Spleen (tissue), 11 donors: Measurements from ENCODE around the gene PTPRM. TPM values are rescaled to one million over a fixed set of nuclear protein-coding genes. Genes with fewer than 3 reads are reported as not detected.

Source experiments
- DNase-seq: peaks from one replicate; pipeline ENCODE4 v3.0.0-alpha.2; 2020
- H3K27ac ChIP-seq, 8 donors: fragments of 200-600 bp; sonication (generic) in 7 of 8; 1 replicate in 4 of 8; 2 replicates in 4 of 8; pipeline versions ENCODE4 v1.5.0 to v1.8.0; 2016 to 2021; ENCODE audit warnings: inconsistent platforms in 4 of 8, mild to moderate bottlenecking in 4 of 8, moderate library complexity in 1 of 8
- H3K27me3 ChIP-seq, 7 donors: fragments of 200-600 bp; sonication (generic) in 6 of 7; replicated peaks in 1 of 7; 1 replicate in 4 of 7; 2 replicates in 3 of 7; pipeline versions ENCODE4 v1.5.0 to v1.8.0; 2016 to 2021; ENCODE audit warnings: inconsistent platforms in 3 of 7, mild to moderate bottlenecking in 1 of 7
- H3K36me3 ChIP-seq, 6 donors: fragments of 200-600 bp; sonication (generic) in 5 of 6; 1 replicate in 4 of 6; 2 replicates in 2 of 6; pipeline versions ENCODE4 v1.5.0 to v1.8.0; 2016 to 2021; ENCODE audit warnings: inconsistent platforms in 2 of 6
- H3K4me1 ChIP-seq, 6 donors: fragments of 200-600 bp; sonication (generic) in 5 of 6; 1 replicate in 3 of 6; 2 replicates in 3 of 6; pipeline versions ENCODE4 v1.5.0 to v1.8.0; 2016 to 2021; ENCODE audit warnings: inconsistent platforms in 3 of 6
- H3K4me3 ChIP-seq, 8 donors: fragments of 200-600 bp; sonication (generic) in 7 of 8; 1 replicate in 4 of 8; 2 replicates in 4 of 8; pipeline versions ENCODE4 v1.5.0 to v1.8.0; 2016 to 2021; ENCODE audit warnings: inconsistent platforms in 4 of 8, mild to moderate bottlenecking in 4 of 8, moderate library complexity in 2 of 8
- H3K9me3 ChIP-seq, 8 donors: fragments of 200-600 bp; sonication (generic) in 7 of 8; 1 replicate in 4 of 8; 2 replicates in 4 of 8; pipeline versions ENCODE4 v1.5.0 to v1.8.0; 2016 to 2021; ENCODE audit warnings: inconsistent platforms in 4 of 8
- CTCF ChIP-seq, 11 experiments: fragments of 200-600 bp in 7 of 11; fragments of 450-650 bp in 4 of 11; sonication (generic) in 4 of 11; IDR thresholded peaks in 8 of 11; conservative IDR thresholded peaks in 3 of 11; 1 replicate in 7 of 11; 2 replicates in 4 of 11; pipeline versions ENCODE4 v1.4.0 to v1.8.0; 2016 to 2021; ENCODE audit warnings: antibody characterized with exemption in 11 of 11, inconsistent platforms in 4 of 11, mild to moderate bottlenecking in 1 of 11
- POLR2A ChIP-seq, 3 donors: fragments of 450-650 bp; IDR thresholded peaks; one replicate each; pipeline ENCODE4 v1.5.1; 2017; ENCODE audit warnings: antibody characterized with exemption in 3 of 3, mild to moderate bottlenecking in 1 of 3
- POLR2AphosphoS5 ChIP-seq, 3 donors: sonication (generic); formaldehyde crosslinking; IDR thresholded peaks; one replicate each; pipeline ENCODE4 v1.5.1; 2017; ENCODE audit warnings: antibody characterized with exemption in 3 of 3
- WGBS, 5 donors: extraction: QIAGEN DNeasy Blood & Tissue Kit in 3 of 5; methylation state at CpG; one replicate each; pipeline versions ENCODE4 v1.1.5 to v1.1.7; 2013 to 2018; 5-methylcytosine and 5-hydroxymethylcytosine counted together
- intact Hi-C: fragments of 100-400 bp; cut with DNase I; formaldehyde crosslinking; loops from one replicate; pipeline ENCODE4 v1.15.0; 2023; ENCODE audit warnings: low total_unique reads
- polyA plus RNA-seq, 3 donors: library from polyadenylated mRNA; stranded (reverse); fragments of 200-250 nt; gene quantifications; one replicate each; pipeline ENCODE4 v1.2.1, GENCODE V29; 2013
- total RNA-seq, 7 donors: library from RNA; depleted of rRNA in 3 of 7; stranded (reverse); fragments of >200 nt in 3 of 7; fragmentation: NEBNext Ultra II Directional in 4 of 7; extraction: Animal tissue kit (Norgen Biotek cat#: 25700) in 4 of 7; gene quantifications; one replicate each; pipeline versions ENCODE4 v1.1.0 to v1.2.1, GENCODE V29; 2016 to 2021
- donor health status: healthy with polysubstance abuse.
- donor health status: DM: no; HTN: no; CAD: no; lungs with moderate emphysema.
- donor health status: DM: no; HTN: no; CAD: no.
- donor health status: Bipolar disorder and iron deficiency.
- donor health status: healthy.
- donor health status: DM: no; HTN: no; CAD: no.
- donor health status: DM: yes; HTN: yes; CAD: no.

The PTPRM gene
- total and polyA plus RNA-seq, 10 donors = 23.5 to 97.8 (median 62.8) TPM

GRCh38 chr18:7855671-7856070 lies 288.6 kb downstream of the PTPRM start:
- no peaks in the 10 kb centered on the region for H3K27me3 ChIP-seq
- TF ChIP-seq POLR2AphosphoS5 (IDR thresholded peaks at IDR 0.05) (no peak), CTCF (IDR thresholded peaks at IDR 0.05 in 8 of 11, conservative IDR thresholded peaks at IDR 0.05 in 3 of 11) (no peak), POLR2A (IDR thresholded peaks at IDR 0.05) (no peak)
- H3K4me3 ChIP-seq = no peak overlapping the region
- H3K4me1 ChIP-seq = no peaks in the 10 kb centered on the region
- WGBS, 5 donors = 0 to 84% (median 36%) methylated on average over 1 of the region's 1 CpG
- no peaks in the 10 kb centered on the region for H3K36me3 ChIP-seq
- peaks cover 0 to 14% (median 7%) of the 10 kb centered on the region in 8 donors for H3K9me3 ChIP-seq
- intact Hi-C loops = no loop called here
- no peak overlapping the region for H3K27ac ChIP-seq
- no peak for DNase-seq

- Histone ChIP-seq H3K27me3 (no peaks in the 10 kb centered on the region), H3K27ac (no peak overlapping the region), H3K36me3 (no peaks in the 10 kb centered on the region), H3K9me3 (peaks cover 0 to 14% (median 5%) of the 10 kb centered on the region in 8 donors), H3K4me3 (no peak overlapping the region), H3K4me1 (no peaks in the 10 kb centered on the region)
- intact Hi-C loops = no loop called here
- WGBS, 5 donors = 82 to 92% (median 89%) methylated on average over 3 of the region's 3 CpGs
- DNase-seq = no peak
- TF ChIP-seq POLR2AphosphoS5 (IDR thresholded peaks at IDR 0.05) = no peak
- TF ChIP-seq CTCF (IDR thresholded peaks at IDR 0.05 in 8 of 11, conservative IDR thresholded peaks at IDR 0.05 in 3 of 11) = no peak
- no peak for TF ChIP-seq POLR2A (IDR thresholded peaks at IDR 0.05)
Measured at GRCh38 chr18:7856116-7856515, 289.0 kb downstream of the PTPRM start.

GRCh38 chr18:7856733-7857132 lies 289.6 kb downstream of the PTPRM start:
- no peaks in the 10 kb centered on the region for H3K36me3 ChIP-seq
- intact Hi-C loops = no loop called here
- peaks cover 0 to 8% (median 3%) of the 10 kb centered on the region in 8 donors for H3K9me3 ChIP-seq
- DNase-seq = no peak
- TF ChIP-seq POLR2AphosphoS5 (IDR thresholded peaks at IDR 0.05) = no peak
- no peak for TF ChIP-seq POLR2A (IDR thresholded peaks at IDR 0.05)
- TF ChIP-seq CTCF (IDR thresholded peaks at IDR 0.05 in 8 of 11, conservative IDR thresholded peaks at IDR 0.05 in 3 of 11) = no peak
- whole genome bisulfite sequencing, 5 donors = 84 to 92% (median 88%) methylated on average over 2 of the region's 2 CpGs
- H3K4me1 ChIP-seq = no peaks in the 10 kb centered on the region
- no peak overlapping the region for H3K27ac ChIP-seq
- no peaks in the 10 kb centered on the region for H3K27me3 ChIP-seq
- no peak overlapping the region for H3K4me3 ChIP-seq

GRCh38 chr18:7857562-7857961 lies 290.4 kb downstream of the PTPRM start:
- Histone ChIP-seq H3K27me3 (no peaks in the 10 kb centered on the region), H3K27ac (no peak overlapping the region), H3K4me3 (no peak overlapping the region), H3K9me3 (no peaks in the 10 kb centered on the region), H3K36me3 (no peaks in the 10 kb centered on the region), H3K4me1 (no peaks in the 10 kb centered on the region)
- no peak for TF ChIP-seq POLR2A (IDR thresholded peaks at IDR 0.05)
- no peak for TF ChIP-seq POLR2AphosphoS5 (IDR thresholded peaks at IDR 0.05)
- no peak for TF ChIP-seq CTCF (IDR thresholded peaks at IDR 0.05 in 8 of 11, conservative IDR thresholded peaks at IDR 0.05 in 3 of 11)
- intact Hi-C loops = no loop called here
- WGBS, 5 donors = 74 to 92% (median 79%) methylated on average over 1 of the region's 1 CpG
- DNase-seq = no peak
